Measurements from ENCODE around the gene TGM1. TPM values are rescaled to one million over a fixed set of nuclear protein-coding genes. Genes with fewer than 3 reads are reported as not detected.

Gene TGM1
- total RNA-seq, 1 experiment from 2014 or later: 2.9 TPM

DNA sequence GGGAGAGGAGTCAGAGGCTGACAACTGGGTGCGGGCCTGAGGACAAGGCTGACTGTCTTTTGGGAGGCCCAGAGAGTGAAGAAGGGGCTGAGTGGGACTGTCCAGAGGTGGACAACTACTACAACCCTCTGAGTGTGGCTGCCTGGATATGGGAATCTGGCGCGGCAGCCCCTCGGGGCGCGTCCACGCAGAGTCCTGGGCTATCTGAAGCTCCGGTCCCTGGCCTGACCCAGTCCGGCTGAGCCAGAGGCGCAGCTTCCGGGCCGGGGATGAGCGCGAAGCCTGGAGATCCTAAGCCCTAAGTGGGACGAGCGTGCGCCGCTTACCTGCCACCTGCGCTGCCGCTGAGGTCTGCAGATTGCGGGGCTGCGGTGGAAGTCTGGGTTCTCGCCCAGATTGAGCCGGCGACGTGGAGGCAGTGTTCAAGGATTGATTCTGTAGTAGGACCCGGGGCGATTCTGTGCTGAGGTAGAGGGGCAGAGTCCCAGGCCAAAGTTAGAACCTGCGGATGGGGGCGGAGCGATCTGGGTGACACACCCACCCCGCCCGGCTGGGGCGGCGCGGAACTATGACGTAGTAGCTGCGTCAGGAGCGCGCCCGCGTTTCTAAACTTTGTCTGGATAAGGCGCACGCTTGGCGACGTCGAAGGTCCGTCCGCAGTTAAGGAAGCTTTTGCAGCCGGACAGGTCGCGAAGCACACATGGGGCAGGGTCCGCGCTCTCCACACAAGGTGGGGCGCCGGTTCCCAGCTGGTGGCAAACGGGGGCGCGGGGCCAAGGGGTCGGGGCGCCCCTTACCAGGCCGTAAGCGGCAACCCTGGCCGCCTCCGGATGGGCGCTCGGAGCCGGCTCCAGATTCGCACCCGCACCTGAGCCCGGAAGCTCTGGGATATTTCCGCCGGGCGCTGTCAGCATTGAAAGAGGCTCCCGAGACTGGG is 36.5 kb upstream of the TGM1 start, which contains the start of the genes DHRS1 and NOP9:
Gene DHRS1 (minus strand): TSS at position 526 of the 937 bp plus-strand sequence. CDS start 674 bp downstream, outside the sequence.
Gene NOP9 (plus strand): TSS at position 596 of the 937 bp plus-strand sequence. CDS start 105 bp downstream, at position 701.
- Histone ChIP-seq H3K9me3 (ENCODE audit: control insufficient read depth, low read depth, low read length) (no peaks in the 10 kb centered on the region), H3K79me2 (ENCODE audit: insufficient read depth, low read length) (peaks cover 4% of the 10 kb centered on the region; the same call in 1 of the 2 replicates), H3T11ph (ENCODE audit: low read length) (no peak within 1 kb of the TSS), H3K27ac (ENCODE audit: insufficient read length, low read depth, low read length) (no peak within 1 kb of the TSS), H4K8ac (replicated peaks; ENCODE audit: insufficient read length, low read depth, low read length) (no peak within 1 kb of the TSS), H2BK15ac (ENCODE audit: low read depth, low read length) (no peak within 1 kb of the TSS), H3K23ac (ENCODE audit: insufficient read length, low read depth, low read length) (no peak within 1 kb of the TSS), H2BK12ac (ENCODE audit: insufficient read length, low read depth, low read length) (no peak within 1 kb of the TSS), H3K4me2 (ENCODE audit: insufficient read depth, insufficient read length, low read length) (peak within 1 kb of the TSS; percentile 100), H3K79me1 (ENCODE audit: insufficient read depth, low read depth, low read length, poor library complexity, severe bottlenecking) (peaks cover 3% of the 10 kb centered on the region), H2BK20ac (ENCODE audit: low read depth, low read length, poor library complexity, severe bottlenecking) (no peak within 1 kb of the TSS), H4K91ac (ENCODE audit: insufficient read length, low read depth, low read length) (no peak within 1 kb of the TSS), H3K14ac (ENCODE audit: insufficient read depth, low read length) (peak within 1 kb of the TSS; percentile 82), H2BK120ac (ENCODE audit: low read depth, low read length, poor library complexity, severe bottlenecking) (no peak within 1 kb of the TSS), H3K23me2 (ENCODE audit: insufficient read length, low read depth, low read length, poor library complexity, severe bottlenecking) (peaks cover 11% of the 10 kb centered on the region), H2BK5ac (ENCODE audit: insufficient read length, low read length) (no peak within 1 kb of the TSS), H4K5ac (ENCODE audit: insufficient read length, low read depth, low read length) (no peak within 1 kb of the TSS), H2AK5ac (ENCODE audit: insufficient read length, low read length) (no peak within 1 kb of the TSS), H3K4ac (ENCODE audit: low read depth, low read length) (no peak within 1 kb of the TSS), H3K18ac (ENCODE audit: insufficient read length, low read depth, low read length) (peak within 1 kb of the TSS; percentile 68), H3K27me3 (ENCODE audit: insufficient read depth, low read length) (no peaks in the 10 kb centered on the region), H3K9ac (ENCODE audit: extremely low read depth, insufficient read length, low read length) (peak within 1 kb of the TSS; percentile 84), H2AFZ (ENCODE audit: low read length) (no peak within 1 kb of the TSS), H3K4me1 (ENCODE audit: insufficient read depth, low read length) (peaks cover 4% of the 10 kb centered on the region; the same call in 1 of the 2 replicates), H3K56ac (ENCODE audit: insufficient read length, low read depth, low read length) (no peak within 1 kb of the TSS), H4K20me1 (ENCODE audit: control insufficient read depth, insufficient read depth, insufficient read length) (no peaks in the 10 kb centered on the region)
- no peaks in the 10 kb centered on the region; the same call in 1 of the 2 replicates for H3K27me3 Mint-ChIP-seq (ENCODE audit: low read depth)
- no peaks in the 10 kb centered on the region; a peak in 1 of 5 replicates for H3K9me3 Mint-ChIP-seq
- H3K27ac Mint-ChIP-seq: peak within 1 kb of the TSS; percentile 74 to 97 (median 94); a peak in 5 of 7 replicates
- no peak for TF ChIP-seq CTCF (conservative IDR thresholded peaks at IDR 0.05)
- H3K4me1 Mint-ChIP-seq: peaks cover 21 to 22% of the 10 kb centered on the region in 2 experiments
- no CpG with 5 or more reads among the region's 75 CpGs for WGBS (ENCODE audit: extremely low coverage, insufficient read length, low lambda C conversion rate)
- DNase-seq: peak; percentile 90
- peak within 1 kb of the TSS; percentile 91 to 93 for H3K4me3 Mint-ChIP-seq
- H3K36me3 Mint-ChIP-seq (ENCODE audit: insufficient read depth in 1 of 3, low read depth in 3 of 3): peaks cover 22 to 52% (median 49%) of the 10 kb centered on the region in 3 experiments
